HG03565 (cell line): ENCODE results near the gene STK33.

Experiments
- ATAC-seq: cut with Tn5 transposase; IDR thresholded peaks from one replicate; pipeline ENCODE4 v1.9.1; 2021; ENCODE audit warnings: mild to moderate bottlenecking, moderate library complexity; ENCODE audit not compliant: unreplicated experiment

The STK33 gene

DNA sequence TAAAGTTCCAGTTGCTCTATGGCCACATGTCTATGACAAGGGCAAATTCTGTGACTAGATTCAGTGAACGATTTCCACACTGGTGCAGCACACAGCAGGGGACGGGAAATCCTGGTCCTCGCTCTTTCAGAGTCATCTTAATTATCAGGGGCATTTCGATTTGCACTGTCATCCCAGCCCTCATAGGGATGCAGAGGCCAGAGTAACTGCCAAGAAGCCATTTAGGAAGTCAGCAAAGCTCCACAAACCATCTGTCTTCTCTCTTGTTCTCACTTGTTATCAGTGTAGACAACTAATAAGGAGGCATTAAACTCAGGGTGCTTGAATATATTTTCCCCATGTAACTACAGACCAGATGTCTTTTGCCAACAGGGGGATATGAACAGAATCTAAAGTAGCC is 151.7 kb downstream of the STK33 start:
- no peak for ATAC-seq

DNA sequence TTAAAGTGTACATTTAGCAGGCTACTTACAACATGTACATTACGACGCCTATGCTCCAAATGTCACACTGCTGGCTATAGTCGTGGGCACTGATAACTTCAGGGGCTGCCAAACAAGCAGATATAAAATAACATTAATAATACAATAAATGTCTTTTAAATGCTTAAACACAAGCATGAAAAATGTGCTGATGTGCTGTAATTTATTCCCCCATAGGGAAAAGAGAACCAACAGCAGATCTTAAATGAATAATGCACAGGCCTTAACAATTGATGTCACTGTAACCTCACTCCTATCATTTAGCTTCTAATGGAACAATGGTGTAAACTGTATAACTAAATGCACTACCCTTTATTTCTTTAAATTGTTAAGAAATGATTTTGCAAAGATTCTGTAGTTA is 153.4 kb downstream of the STK33 start:
- ATAC-seq, result no peak

DNA sequence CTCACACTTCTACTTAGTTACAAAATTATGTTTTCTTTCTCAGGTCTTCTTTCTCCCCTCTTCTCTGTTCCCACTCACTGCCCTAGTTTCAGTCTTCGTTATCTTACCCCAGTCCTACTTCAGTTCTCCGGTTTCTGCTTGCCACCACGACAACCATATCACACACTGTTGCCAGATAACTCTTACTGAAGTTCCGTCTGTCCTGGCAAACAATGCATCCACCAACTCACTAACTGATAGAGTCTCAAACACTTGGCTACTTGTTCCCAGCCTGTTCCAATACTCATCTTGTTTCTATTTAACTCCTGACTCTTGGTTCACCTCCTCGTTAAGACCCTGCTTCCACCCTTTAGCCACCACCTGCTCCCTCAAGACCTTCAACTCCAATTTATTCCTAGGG is 164.5 kb downstream of the STK33 start:
- ATAC-seq, result no peak

DNA sequence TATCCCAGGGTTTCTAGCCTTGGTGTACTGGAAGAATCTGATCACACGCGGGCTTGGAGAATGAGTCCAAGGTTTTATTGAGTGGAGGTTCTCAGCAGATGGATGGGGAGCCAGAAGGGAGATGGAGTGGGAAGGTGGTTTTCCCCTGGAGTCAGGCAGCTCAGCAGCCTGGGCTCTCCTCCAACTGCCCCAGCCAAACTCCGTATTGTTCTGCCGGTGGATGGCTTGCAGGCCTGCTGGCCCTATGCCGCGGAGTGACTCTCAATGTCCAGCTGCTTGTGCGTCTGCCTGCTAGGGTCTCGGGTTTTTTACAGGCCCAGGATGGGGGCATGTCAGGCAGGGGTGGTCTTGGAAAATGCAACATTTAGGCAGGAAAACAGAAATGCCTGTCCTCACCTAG is 168.0 kb downstream of the STK33 start:
- no peak for ATAC-seq

DNA sequence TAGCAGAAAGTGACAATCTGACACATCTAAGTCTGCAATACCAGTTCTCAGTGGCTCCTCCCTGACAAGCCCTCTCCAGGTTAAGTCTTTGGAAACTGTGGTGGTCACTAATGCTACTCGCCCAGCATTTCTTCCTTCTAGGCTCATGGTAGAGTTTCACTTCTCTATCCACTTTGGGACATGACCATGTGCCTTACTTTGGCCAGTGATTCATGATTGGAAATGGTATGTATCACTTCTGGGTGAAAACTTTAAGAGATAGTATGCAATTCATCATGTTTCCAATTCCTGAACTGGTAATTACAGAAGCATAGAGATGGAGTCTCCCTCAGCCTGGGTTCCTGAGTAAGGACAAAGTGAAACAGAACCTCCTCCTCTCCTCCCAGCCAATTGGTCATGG is 178.8 kb downstream of the STK33 start:
- no peak for ATAC-seq

DNA sequence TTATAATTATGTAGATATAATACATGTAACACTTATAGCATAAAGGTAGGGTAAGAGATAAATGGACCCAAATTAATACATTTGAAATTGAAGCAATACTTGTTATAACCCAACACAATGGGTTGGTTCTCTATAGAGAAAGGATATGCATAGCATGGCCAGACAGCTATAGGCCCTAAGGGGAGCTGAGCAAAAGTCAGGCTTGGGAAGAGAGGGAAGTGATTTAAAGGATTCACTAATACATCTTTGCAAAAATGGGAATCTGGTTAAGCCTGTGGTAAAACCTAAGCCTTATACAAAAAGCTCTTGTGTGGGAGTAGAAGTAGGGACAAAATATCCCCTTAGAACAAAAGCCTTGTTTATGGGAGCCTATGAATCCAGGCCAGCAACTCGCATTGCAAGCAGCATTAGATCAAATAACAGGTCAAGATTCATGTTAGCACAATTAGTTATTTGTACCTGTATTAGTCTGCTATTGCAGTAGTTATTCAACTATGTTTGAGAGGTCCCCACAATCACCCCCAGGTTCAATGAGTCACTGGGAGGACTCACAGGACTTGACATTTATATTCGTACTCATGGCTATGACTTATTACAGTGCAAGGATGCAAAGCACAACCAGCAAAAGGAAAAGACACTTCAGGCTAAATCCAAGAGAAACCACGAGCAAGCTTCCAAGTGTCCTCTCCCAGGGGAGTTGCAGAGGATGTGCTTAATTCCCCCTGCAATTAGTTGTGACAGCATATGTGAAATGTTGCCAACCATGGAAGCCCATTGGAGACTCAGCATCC is 185.7 kb downstream of the STK33 start:
- ATAC-seq, result no peak

DNA sequence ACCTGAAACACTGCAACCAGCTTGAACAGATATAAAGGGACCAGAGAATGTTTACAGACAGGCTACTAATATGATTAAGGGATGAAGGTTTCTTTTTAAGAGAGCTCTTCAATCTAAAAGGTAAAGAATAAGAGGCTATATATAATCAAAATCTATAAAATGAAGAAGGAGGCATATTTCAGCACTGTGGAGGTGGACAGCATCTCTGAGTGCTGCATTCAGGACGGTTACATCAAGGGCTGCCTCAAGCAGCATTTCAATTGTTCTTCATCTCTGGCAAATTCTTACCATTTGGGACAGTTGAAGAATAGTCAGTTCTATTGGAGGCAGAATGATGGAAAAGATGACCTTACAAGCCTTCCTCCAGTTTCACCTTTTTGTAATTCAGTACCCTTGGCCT is 190.7 kb downstream of the STK33 start:
- ATAC-seq, result no peak

DNA sequence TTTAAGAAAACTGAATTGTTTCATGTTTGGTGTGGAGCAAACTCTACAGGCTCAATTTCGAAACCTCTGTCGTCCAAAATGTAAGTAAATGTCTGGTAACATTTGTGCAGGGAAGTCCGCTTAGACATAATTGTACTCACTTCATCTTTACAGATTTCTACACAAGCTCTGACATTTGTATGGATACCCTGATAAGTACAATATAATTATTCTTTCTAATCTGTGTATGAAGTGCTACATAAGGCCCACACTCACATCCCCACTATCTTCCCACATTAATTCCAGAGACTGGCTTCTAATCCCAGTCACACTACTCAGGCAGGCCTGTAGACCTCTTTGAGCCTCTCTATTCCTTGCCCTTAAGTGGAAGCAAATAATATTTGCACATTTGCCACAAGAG is 201.1 kb downstream of the STK33 start:
- no peak for ATAC-seq

DNA sequence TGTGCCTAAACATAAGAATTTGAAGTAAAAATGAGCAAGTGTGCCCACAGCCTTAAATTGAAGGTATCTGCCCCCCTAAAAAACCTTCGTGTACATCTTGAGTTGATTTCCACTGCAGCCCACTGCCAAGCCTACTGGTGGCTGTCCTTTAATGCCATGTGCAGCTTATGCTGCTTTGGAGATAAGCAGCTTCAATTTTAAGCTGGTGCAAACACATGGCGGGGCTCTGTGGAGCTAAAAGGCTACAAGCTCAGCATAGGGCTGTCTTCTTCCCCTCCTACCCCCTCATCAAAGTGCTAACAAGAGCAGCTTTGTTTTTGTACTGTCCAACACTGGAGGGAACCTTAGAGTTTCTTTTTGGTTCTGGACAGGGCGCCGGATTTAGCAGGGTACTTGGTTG is 201.9 kb downstream of the STK33 start:
- no peak for ATAC-seq

DNA sequence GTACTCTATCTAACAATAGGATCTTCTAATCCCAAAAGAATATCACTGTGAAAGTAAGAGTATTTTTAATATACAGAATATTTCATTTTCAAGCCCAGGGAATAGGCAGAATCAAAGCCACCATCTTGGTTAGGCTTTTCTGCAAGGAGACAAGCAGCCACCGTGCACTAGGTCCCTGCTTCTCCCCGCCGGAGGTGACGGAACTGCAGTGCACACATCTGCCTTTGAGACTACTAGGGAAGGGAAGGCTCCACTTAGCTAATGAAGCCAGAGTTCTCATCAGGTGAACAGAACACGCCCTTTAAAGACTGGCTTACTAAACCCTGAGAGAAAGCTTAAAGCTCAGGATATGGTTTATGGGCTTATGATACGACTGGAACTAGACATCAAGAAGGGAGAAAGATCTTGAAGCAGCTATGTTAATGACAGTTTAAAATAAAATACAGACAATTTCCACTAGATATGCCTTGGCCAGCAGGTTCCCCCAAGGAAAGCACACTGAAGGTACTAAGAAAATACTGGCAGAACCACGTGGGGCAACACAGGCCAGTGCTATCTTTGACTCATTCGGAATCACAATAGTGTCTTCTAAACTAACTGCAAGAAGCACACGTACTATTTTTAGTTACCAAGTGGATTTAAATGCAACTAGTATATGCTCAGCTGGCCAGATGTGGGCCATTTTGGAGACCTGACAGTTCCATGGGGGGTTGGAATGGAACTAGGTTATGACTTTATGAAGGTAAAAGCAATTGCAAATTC is 203.0 kb downstream of the STK33 start:
- ATAC-seq, result no peak

DNA sequence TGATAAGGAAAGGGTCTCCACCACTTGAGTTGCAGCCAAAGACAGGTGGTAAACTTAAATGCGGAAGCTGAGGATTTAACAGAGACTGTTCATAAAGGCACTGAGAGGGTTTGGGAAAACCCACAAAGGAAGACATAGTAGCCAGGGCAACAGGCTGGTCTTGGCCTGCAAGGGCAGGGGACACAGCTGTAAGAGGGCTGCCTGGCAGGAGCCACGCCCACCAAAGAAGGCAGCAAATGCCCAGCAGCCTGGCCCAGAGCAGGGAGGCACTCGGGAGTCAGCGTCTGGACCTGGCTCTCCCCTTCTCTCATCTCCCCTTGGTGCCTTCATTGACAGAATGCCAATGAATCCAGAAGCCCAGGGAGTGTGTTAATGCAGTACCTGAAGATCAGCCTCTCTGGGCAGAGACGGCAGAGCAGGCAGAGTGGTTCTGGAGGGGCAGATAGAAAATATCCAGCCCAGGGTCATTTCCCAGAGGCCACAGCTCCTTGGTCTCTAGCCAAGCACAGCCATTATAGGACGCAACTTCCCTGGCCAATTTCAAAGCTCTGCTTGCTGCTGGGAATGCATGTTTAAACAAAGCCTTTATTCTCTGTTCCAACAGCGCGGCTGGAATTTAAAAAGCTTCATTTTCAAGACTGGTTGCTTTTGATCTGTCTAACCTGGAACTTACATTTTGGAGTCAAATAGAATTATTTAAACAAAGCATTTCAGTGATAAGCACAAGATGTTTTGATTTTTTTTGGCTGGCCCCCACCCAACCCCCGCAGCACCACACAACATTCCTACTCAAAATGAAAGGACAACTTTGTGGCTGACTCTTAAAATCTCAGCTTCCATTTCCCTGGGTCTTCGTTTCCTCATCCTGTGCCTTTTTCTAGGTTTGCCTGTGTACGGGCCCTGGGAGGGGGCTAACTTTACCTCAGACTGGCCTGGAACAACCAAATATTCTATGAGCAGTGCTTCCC is 204.7 kb downstream of the STK33 start:
- no peak for ATAC-seq

DNA sequence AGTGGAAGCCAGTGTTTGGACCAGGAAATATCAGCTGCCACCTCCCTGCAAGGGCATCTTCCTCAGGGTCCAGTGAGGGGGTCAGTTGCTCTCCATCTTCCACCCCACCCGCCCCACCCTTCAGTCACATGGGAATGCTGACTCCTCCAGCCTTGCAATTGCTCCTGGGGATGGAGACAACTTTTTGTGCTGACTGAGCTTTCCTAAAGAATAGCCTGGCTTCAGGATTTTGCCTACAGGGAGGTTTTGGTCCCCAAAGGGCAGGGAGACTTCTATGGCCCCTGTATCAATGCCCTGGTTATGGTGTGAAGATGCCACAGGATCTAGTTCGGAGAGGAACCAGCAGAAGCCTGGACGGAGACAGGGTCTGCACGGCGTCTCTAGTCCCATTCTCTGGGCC is 206.3 kb downstream of the STK33 start:
- ATAC-seq, result no peak

DNA sequence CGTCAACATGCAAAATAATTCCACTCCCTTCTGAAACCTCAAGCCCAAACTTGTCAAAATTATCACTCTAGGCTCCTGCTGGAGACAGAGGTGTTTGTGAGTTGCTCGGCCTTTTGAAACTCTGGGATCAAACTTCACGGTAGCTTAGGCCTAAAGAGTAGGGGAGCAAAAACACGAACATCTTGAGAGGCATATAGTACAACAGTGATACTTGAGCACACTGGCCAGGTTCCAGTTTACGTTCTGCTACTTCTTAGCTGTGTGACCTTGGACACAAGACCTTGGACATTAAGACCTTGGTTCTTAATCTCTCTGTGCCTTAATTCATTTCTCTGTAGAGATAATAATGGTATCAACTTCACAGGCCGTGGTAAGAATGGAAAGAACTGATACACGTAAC is 206.9 kb downstream of the STK33 start:
- no peak for ATAC-seq

DNA sequence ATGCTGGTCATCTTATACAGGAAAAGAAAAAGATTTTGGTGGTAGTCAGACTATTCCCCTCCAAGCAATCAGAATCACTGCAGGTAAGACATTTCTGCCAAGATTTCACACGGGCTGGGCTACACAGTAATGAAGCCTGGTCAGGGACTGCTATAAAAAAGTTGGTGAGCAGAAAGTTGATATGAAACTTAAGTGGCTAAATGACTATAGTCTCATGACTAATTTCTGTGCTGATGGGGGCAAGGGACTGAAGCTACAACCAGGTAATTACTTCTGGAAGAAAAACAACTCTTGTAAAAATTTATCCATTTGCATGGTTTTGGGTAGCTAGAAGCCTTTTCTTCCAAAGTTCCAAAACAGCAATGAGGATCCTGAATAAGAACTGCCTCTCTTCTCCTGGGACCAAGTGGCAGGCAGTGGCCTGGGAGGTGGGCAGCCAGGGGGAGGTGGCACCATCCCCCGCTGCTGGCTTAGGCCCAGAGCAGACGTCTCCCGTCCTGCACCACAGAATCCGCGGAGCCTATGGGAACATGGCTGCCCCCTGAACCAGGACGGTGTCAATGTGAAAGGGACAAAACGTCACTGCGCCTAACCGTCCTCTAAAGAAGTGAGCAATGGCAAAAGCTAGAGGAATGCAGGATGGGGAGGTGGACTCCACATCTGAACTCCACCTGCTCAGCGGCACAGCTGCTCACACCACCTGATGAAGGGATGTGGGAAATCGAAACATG is 207.7 kb downstream of the STK33 start:
- peak; percentile 61 for ATAC-seq

DNA sequence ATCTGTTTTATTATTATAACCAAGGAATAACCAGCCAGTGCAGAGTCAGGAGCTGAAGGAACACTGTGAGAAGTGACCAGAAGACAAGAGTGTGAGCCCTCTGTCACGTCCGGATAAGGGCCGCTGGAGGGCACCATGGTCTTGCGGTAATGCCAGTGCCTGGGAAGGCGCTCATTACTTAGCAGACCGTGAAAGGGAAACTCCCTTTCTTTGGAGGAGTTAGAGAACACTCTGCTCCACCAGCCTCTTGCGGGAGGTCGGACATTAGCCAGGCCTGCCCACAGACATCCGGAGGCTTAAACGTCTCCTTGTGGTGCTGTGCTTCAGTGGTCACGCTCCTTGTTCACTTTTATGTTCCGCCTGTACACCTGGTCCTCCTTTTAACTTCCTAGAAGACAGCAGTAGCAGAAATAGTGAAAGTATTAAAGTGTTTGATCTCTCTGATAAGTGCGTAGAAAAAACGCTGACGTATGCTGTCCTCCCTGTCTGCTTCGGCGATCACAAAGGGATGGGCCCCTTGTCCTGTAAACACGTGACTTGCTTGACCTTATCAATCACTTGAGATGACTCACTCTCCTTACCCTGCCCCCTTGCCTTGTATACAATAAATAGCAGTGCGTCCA is 209.7 kb downstream of the STK33 start:
- ATAC-seq, result no peak

DNA sequence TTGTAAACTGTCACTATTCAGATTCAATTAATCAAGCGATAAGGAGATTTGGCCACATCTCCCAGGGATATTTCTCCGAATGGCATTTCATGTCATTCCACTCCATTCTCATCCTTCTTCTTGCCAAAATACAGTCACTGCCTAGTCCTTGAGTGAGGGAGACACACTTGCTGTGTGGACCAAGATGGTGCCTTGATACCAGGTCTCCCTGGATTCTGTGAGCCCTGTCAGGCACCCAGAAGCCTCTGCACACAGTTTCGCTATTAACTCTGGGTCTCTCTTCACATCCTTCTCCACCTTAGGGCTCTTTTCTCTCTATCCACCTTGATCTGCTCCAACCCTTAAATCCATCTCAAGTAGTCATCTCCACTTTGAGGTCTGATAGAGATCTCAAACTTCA is 210.4 kb downstream of the STK33 start:
- ATAC-seq, result no peak

DNA sequence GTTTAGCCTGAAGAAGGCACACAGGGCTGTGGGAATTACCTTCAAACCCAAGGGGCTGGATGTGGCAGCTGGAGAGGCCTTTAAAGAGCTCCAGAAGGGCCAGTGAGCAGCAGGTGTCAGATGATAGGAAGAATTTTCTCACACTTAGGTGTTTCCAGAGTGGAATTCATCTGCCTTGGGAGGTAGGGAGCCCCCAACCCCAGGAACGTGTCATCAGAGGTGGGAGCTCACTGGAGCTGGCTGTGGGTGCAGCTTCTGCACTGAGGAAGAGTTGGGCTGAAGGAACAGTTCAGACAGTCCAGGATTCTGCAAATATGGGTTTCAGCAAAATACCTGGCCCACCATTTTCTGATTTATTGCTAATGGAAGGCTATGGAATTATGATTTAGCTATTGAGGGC is 210.8 kb downstream of the STK33 start:
- ATAC-seq, result no peak

DNA sequence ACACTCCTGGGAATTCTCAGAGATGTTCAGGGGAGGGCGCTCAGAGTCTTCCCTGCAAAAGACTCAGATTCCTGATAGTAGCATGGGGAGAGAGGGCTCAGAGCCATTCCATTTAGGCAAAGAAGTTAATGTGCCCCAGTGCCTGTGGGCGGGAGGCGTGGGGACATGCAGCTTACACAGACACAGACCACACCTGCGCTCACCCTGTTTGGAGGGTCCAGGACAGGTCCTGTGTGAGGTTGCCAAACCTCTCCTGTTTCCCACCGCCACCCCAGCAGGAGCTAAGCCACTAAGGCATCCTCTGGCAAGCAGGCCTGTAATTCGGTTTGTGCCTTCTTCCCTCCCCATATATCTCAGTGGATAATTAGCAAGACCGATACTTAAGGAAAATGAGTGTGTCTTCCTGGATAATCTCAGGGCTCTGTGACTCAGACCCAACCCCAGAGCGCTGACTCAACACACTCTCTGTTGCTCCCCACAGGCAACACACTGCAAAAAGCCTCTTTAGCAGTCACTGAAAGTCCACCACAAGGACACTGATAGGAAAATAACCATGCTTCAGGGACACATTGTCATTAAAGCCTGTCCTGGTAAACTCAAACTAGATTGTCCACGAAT is 211.5 kb downstream of the STK33 start:
- ATAC-seq, result no peak

DNA sequence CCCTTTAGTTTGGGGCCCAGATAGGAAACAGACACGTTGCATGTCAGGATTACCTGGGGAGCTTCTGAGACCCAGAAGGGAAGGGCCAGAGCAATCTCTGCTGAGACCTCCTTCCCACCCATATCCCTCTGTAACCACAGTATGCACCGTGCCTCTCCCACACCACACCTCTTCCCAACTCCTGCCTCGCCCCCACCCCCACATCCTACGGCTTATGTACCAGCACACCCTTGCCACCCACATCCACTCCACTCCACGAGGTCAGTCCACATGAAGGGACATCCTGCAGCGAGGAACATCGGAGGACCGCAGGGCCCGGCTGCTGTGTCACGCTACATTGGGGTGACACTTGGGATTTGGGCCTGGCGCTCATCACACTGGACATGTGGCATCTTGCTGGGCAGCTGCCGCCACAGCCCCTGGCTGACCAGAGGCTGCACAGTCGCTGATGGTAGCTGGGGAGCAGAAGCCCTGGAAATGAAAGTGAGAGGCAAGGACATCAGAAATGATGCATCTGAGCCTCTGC is 212.1 kb downstream of the STK33 start:
- ATAC-seq, result no peak

DNA sequence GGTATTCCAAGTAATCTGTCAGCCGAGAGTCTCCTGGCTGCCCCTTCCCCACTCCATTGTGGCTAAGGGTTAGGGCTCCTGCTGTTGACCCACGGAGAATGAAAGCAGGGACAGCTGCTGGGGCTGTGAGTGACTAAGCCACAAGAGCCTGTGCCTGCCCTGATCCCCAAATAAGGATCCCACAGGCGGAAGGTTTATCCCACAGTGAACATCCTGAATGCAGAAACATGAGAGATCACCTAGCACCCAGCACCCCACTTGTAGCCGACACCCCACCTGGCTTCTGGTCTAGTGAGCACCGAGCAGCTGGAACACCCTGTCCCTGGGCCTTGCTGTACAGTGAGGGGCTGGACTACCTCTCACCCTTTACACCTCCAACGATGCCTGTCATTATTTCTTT is 212.7 kb downstream of the STK33 start:
- no peak for ATAC-seq
